HFF-Myc (cell line): ENCODE measurements around the gene NDUFA8.

Source experiments
- DNase-seq: peaks from one replicate; pipeline ENCODE4 v3.0.0-alpha.2; 2011; ENCODE audit warnings: low read depth; ENCODE audit errors: extremely low read depth
- H3K4me3 ChIP-seq: replicated peaks from 2 replicates; pipeline ENCODE4 v1.5.1; 2011; ENCODE audit warnings: low read depth, mild to moderate bottlenecking, control low read depth, low read length
- TF ChIP-seq, protein P1 (sequence below): IDR thresholded peaks from 2 replicates; pipeline ENCODE4 v1.5.1; 2012; ENCODE audit warnings: mild to moderate bottlenecking, low read depth, low read length, control low read depth; ENCODE audit errors: missing control alignments

Gene NDUFA8

DNA sequence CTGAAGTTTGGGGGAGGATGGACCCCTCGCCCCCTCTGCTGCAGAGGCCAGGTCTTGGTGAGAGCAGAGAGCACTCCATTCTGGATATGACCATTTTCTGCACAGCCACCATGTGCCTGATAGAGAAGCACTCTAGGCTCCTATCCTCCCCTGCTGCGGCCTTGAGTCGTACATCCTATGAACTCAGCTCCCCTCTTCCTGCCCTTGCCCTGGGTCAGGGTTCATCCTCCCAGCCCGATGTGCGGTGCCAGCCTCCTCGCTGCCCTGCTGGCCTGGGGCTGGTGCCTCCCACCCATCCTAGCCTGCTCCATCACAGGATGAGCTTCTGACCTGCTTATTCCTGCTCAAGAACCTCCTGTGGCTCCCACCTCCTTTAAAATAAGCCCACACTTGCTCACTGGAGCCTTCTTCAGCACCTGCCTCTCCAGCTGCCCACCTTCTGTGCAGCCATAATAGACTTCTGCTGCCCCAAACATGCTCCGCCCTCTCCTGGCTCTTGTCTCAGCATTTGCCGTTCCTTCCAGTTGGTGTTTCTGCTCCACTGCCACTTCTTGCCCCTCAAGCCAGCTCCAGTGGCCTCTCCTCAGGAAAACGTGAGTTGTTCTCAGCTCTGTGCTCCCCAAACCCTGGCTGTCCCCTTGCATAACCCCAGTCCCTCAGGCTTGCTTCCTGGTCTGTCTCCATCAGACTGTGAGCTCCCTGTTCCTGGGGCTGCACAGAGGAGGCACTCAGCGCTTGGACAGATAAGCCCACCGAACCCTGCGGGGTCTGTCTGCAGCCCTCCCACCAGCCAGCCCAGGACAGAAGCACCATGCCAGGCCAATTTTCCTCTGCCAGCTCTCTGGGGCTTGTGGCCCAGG is 44.2 kb downstream of the NDUFA8 start:
- no peak overlapping the region for H3K4me3 ChIP-seq
- DNase-seq = no peak
- TF ChIP-seq, protein P1, sequence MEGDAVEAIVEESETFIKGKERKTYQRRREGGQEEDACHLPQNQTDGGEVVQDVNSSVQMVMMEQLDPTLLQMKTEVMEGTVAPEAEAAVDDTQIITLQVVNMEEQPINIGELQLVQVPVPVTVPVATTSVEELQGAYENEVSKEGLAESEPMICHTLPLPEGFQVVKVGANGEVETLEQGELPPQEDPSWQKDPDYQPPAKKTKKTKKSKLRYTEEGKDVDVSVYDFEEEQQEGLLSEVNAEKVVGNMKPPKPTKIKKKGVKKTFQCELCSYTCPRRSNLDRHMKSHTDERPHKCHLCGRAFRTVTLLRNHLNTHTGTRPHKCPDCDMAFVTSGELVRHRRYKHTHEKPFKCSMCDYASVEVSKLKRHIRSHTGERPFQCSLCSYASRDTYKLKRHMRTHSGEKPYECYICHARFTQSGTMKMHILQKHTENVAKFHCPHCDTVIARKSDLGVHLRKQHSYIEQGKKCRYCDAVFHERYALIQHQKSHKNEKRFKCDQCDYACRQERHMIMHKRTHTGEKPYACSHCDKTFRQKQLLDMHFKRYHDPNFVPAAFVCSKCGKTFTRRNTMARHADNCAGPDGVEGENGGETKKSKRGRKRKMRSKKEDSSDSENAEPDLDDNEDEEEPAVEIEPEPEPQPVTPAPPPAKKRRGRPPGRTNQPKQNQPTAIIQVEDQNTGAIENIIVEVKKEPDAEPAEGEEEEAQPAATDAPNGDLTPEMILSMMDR = no peak

DNA sequence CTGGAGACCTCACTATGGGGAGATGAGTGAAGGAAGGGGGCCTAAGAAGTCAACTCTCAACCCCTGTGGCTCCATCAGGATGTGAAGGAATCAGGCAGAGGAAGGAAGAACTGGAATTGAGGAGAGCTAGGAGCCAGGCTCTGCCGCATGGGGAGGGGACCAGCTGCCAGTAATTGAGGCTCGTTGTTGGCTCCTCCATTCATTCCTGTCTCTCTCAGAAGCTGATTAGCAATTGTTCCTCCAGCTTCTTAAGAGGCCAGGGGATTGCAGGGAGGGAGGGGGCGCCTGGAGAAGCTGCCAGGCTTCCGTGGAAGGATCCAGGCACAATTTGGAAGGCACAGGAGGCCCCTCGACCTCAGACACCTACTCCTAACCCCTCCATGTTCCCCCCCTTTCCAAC is 46.0 kb downstream of the NDUFA8 start:
- DNase-seq = no peak
- TF ChIP-seq, protein P1 = no peak
- H3K4me3 ChIP-seq = no peak overlapping the region

DNA sequence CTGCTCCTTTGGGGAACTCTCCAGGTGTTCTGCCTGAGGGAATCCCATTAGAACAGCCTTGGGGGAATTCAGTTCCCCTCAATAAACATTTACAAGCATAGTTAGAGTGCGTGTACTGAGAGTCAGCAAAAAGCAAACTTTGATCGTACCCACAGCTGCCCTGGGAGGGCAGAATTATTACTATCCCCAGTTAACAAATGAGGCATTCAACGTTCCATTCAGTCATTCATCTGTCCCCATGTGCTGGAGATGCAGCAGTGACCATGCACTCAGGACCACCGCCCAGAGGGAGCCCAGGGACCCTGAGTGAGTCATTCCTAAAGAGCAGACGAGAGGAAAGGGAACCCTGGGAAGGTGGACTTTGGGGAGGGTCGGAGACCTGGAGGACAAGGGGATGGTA is 47.3 kb downstream of the NDUFA8 start:
- no peak overlapping the region for H3K4me3 ChIP-seq
- DNase-seq = no peak
- TF ChIP-seq, protein P1 = no peak

DNA sequence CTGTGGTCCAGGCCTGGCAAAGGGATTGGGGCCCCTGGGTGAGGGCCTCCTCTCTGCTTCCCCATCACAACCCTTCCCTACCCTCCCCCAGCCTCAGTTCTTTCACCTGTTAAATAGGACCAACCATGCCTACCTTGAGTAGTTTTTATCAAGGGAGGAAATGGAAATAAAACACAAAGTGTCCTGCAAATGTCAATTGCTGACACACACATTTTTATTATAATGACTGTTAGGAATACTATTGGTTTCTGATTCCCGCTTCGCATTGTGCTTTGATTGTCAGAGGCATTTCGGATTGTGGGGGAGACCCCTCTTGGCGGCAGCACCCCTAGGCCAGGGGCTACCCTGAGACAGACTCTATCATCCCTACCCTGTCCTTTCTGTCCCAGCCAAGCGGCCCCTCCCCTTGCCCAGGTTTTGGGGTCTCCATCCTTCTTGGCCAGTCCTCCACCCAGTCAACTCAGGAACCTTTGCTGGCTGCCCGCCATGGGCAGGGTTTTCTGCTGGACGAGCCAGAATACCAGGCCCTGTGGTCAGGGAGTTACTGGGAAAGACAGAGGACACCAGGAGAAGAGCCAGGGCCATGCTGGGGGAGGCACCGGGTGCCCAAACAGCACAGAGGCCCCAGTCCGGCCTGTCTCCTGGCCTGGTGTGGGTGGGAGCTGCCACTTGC is 48.0 kb downstream of the NDUFA8 start:
- no peak for DNase-seq
- TF ChIP-seq, protein P1 = no peak
- H3K4me3 ChIP-seq = no peak overlapping the region

DNA sequence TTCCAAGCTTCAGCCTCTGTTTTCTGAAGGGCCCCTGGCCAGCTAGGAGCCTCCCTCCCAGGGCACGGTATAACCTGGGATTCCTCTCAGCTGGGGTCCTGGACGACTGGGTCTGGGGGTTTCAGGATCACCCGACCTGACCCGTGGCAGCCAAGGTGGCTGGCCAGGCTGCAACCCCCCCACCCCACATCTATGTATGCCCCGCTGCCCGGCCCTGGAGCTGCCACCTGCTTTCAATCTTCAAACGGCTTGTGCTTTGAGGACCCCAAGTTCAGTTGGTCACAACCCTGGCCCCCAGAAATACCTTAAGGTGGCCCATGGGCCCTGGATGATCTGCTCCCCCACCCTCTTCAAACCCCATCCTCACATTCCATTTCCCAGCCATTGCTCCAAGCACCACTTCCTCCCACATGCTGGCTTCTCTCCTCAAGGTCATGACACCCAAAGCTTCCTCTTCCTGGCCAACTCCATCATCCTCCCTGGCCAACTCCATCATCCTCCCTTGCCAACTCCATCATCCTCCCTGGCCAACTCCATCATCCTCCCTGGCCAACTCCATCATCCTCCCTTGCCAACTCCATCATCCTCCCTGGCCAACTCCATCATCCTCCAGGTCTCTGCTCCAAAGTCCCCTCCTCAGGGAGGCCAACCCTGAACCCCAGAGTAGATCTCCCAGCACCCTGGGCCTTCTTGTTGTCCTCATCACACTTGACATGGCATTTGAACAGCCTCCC is 49.3 kb downstream of the NDUFA8 start:
- no peak overlapping the region for H3K4me3 ChIP-seq
- DNase-seq = no peak
- TF ChIP-seq, protein P1 = no peak

DNA sequence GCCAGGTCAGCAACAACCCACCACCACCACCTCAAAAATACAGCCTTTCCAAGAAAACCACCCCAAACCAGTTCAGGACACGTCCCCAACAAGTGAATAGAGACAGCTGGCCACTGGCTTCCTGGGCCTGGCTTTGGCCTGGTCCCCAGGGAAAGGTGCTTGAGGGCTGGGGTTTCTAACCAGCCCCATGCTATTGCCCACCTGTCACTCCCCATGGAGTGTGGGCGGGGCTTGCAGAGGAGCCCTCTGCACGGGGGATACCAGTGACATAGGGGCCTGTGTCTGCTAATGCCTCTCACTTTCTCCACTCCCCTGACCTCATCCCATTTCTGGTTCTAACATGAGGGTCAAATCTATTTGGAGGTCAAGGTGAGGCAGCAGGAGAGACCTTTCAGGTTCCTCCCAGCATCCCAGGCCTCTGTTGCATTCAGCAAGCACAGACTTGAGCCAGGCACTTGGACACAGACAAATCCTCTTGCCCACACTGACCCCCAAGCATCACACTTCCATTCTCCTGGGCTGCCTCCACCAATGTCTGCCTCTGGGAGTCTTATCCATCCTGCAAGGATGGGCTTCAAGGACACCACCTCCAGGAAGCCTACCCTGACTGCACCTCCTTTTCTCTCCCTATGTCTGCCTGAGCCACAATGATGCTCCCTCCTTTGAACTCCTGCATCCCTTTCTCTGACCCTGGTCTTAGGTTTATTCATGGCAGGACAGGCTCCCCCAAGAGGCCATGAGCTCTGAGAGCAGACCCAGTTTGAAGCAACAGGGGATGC is 50.4 kb downstream of the NDUFA8 start:
- no peak overlapping the region for H3K4me3 ChIP-seq
- DNase-seq = no peak

More for the DNA sequence above, 50.4 kb downstream of the NDUFA8 start:
- TF ChIP-seq, protein P1 = no peak
